ENCODE data around the gene KRTAP10-7.

- TF ChIP-seq, protein P1, sequence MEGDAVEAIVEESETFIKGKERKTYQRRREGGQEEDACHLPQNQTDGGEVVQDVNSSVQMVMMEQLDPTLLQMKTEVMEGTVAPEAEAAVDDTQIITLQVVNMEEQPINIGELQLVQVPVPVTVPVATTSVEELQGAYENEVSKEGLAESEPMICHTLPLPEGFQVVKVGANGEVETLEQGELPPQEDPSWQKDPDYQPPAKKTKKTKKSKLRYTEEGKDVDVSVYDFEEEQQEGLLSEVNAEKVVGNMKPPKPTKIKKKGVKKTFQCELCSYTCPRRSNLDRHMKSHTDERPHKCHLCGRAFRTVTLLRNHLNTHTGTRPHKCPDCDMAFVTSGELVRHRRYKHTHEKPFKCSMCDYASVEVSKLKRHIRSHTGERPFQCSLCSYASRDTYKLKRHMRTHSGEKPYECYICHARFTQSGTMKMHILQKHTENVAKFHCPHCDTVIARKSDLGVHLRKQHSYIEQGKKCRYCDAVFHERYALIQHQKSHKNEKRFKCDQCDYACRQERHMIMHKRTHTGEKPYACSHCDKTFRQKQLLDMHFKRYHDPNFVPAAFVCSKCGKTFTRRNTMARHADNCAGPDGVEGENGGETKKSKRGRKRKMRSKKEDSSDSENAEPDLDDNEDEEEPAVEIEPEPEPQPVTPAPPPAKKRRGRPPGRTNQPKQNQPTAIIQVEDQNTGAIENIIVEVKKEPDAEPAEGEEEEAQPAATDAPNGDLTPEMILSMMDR (IDR thresholded peaks at IDR 0.05) = no peak
- TF ChIP-seq POLR2A (IDR thresholded peaks at IDR 0.05) (no peak), POLR2AphosphoS5 (IDR thresholded peaks at IDR 0.05) (no peak)
Observed at GRCh38 chr21:44617071-44617501, 16.7 kb downstream of the KRTAP10-7 start.

Data from prostate gland (tissue), 2 donors.